Stimulated activated naive B cell treated with anti-CD40 and anti-IgM and Interleukin-4, amounts not matched to agents 10 μg/mL and 1 μg/mL and 100 μg/mL, for 72 hours (primary cell): ENCODE results near the gene HMG20B.
A peak's percentile ranks its signal among the peaks of the same experiment; 100 is the strongest.

Source experiments
- ATAC-seq, 2 donors: fragments of 150-1000 bp; cut with Tn5 transposase; replicated peaks; 2 replicates each; pipeline ENCODE4 v1.10.0; 2021; ENCODE audit warnings: moderate library complexity in 1 of 2
- DNase-seq: peaks from one replicate; pipeline ENCODE4 v3.0.0; 2021
- H3K27ac Mint-ChIP-seq: one replicate; pipeline ENCODE4 v1.8.0; 2022; ENCODE audit warnings: mild to moderate bottlenecking, mixed read lengths
- H3K27me3 Mint-ChIP-seq, 2 donors: one replicate each; pipeline ENCODE4 v1.8.0; 2022; ENCODE audit warnings: mixed read lengths in 2 of 2
- H3K36me3 Mint-ChIP-seq, 2 donors: one replicate each; pipeline ENCODE4 v1.8.0; 2022; ENCODE audit warnings: mixed read lengths in 2 of 2, mild to moderate bottlenecking in 1 of 2
- H3K4me1 Mint-ChIP-seq, 2 donors: one replicate each; pipeline ENCODE4 v1.8.0; 2022; ENCODE audit warnings: mixed read lengths in 2 of 2, mild to moderate bottlenecking in 1 of 2
- H3K4me3 Mint-ChIP-seq, 2 donors: one replicate each; pipeline ENCODE4 v1.8.0; 2022; ENCODE audit warnings: mild to moderate bottlenecking in 2 of 2, mixed read lengths in 2 of 2, moderate library complexity in 1 of 2
- H3K9me3 Mint-ChIP-seq, 2 donors: one replicate each; pipeline ENCODE4 v1.8.0; 2022; ENCODE audit warnings: mixed read lengths in 2 of 2, mild to moderate bottlenecking in 1 of 2

HMG20B gene

GRCh38 chr19:3533563-3534216, 39.1 kb upstream of the HMG20B start:
- Mint-ChIP-seq H3K27ac (no peak overlapping the region), H3K4me3 (no peak overlapping the region), H3K9me3 (no peaks in the 10 kb centered on the region), H3K4me1 (peaks cover 12 to 16% of the 10 kb centered on the region in 2 donors), H3K27me3 (no peaks in the 10 kb centered on the region), H3K36me3 (peaks cover 46 to 55% of the 10 kb centered on the region in 2 donors)
- DNase-seq, result no peak
- ATAC-seq, result no peak

GRCh38 chr19:3534375-3535234, 38.1 kb upstream of the HMG20B start:
- Mint-ChIP-seq H3K4me3 (no peak overlapping the region), H3K36me3 (peaks cover 51 to 62% of the 10 kb centered on the region in 2 donors), H3K9me3 (no peaks in the 10 kb centered on the region), H3K27ac (peak overlapping the region; percentile 44), H3K4me1 (peaks cover 12 to 16% of the 10 kb centered on the region in 2 donors), H3K27me3 (no peaks in the 10 kb centered on the region)
- ATAC-seq (no peak), DNase-seq (no peak)

GRCh38 chr19:3535235-3535535, 37.6 kb upstream of the HMG20B start:
- Mint-ChIP-seq H3K27ac (peak overlapping the region; percentile 51), H3K4me3 (no peak overlapping the region), H3K36me3 (peaks cover 54 to 65% of the 10 kb centered on the region in 2 donors), H3K27me3 (no peaks in the 10 kb centered on the region), H3K4me1 (peaks cover 12 to 16% of the 10 kb centered on the region in 2 donors), H3K9me3 (no peaks in the 10 kb centered on the region)
- DNase-seq (no peak), ATAC-seq (no peak)

- Mint-ChIP-seq H3K9me3 (no peaks in the 10 kb centered on the region), H3K4me1 (peaks cover 12 to 16% of the 10 kb centered on the region in 2 donors), H3K27ac (peak overlapping the region; percentile 51), H3K27me3 (no peaks in the 10 kb centered on the region), H3K36me3 (peaks cover 54 to 65% of the 10 kb centered on the region in 2 donors), H3K4me3 (no peak overlapping the region)
- ATAC-seq (no peak), DNase-seq (no peak)
Measured at GRCh38 chr19:3535563-3535965, 37.2 kb upstream of the HMG20B start.

GRCh38 chr19:3535981-3536380, 36.8 kb upstream of the HMG20B start:
- peaks cover 12 to 16% of the 10 kb centered on the region in 2 donors for H3K4me1 Mint-ChIP-seq
- H3K27me3 Mint-ChIP-seq, result no peaks in the 10 kb centered on the region
- DNase-seq (no peak), ATAC-seq (no peak)
- H3K9me3 Mint-ChIP-seq, result no peaks in the 10 kb centered on the region
- peak overlapping the region; percentile 83 for H3K27ac Mint-ChIP-seq
- no peak overlapping the region for H3K4me3 Mint-ChIP-seq
- peaks cover 53 to 65% of the 10 kb centered on the region in 2 donors for H3K36me3 Mint-ChIP-seq

GRCh38 chr19:3536429-3537100, 36.2 kb upstream of the HMG20B start:
- ATAC-seq, result peak in 1 of 2 donors; percentile 2
- H3K4me3 Mint-ChIP-seq, result no peak overlapping the region
- no peaks in the 10 kb centered on the region for H3K27me3 Mint-ChIP-seq
- H3K27ac Mint-ChIP-seq, result peak overlapping the region; percentile 83
- peaks cover 12 to 16% of the 10 kb centered on the region in 2 donors for H3K4me1 Mint-ChIP-seq
- peaks cover 48 to 59% of the 10 kb centered on the region in 2 donors for H3K36me3 Mint-ChIP-seq
- no peak for DNase-seq
- no peaks in the 10 kb centered on the region for H3K9me3 Mint-ChIP-seq

- Mint-ChIP-seq H3K4me1 (peaks cover 12 to 16% of the 10 kb centered on the region in 2 donors), H3K27me3 (no peaks in the 10 kb centered on the region), H3K4me3 (peak overlapping the region in 1 of 2 donors; percentile 31), H3K27ac (peak overlapping the region; percentile 74), H3K9me3 (no peaks in the 10 kb centered on the region), H3K36me3 (peaks cover 48 to 59% of the 10 kb centered on the region in 2 donors)
- DNase-seq (no peak), ATAC-seq (peak; percentile 7 to 15)
Measured at GRCh38 chr19:3537101-3537437, 35.7 kb upstream of the HMG20B start.

- peak; percentile 24 to 27 for ATAC-seq
Measured at GRCh38 chr19:3537438-3538240, 35.1 kb upstream of the HMG20B start.

GRCh38 chr19:3538258-3538929, 34.4 kb upstream of the HMG20B start:
- peaks cover 12 to 16% of the 10 kb centered on the region in 2 donors for H3K4me1 Mint-ChIP-seq
- H3K4me3 Mint-ChIP-seq, result peak overlapping the region in 1 of 2 donors; percentile 29
- ATAC-seq, result peak in 1 of 2 donors; percentile 3
- H3K27me3 Mint-ChIP-seq, result no peaks in the 10 kb centered on the region
- no peaks in the 10 kb centered on the region for H3K9me3 Mint-ChIP-seq
- peaks cover 40 to 51% of the 10 kb centered on the region in 2 donors for H3K36me3 Mint-ChIP-seq
- DNase-seq, result no peak
- H3K27ac Mint-ChIP-seq, result peak overlapping the region; percentile 74

More at GRCh38 chr19:3537438-3538240, 35.1 kb upstream of the HMG20B start:
- H3K27me3 Mint-ChIP-seq, result no peaks in the 10 kb centered on the region
- H3K36me3 Mint-ChIP-seq, result peaks cover 43 to 55% of the 10 kb centered on the region in 2 donors
- H3K4me1 Mint-ChIP-seq, result peaks cover 12 to 16% of the 10 kb centered on the region in 2 donors
- no peaks in the 10 kb centered on the region for H3K9me3 Mint-ChIP-seq
- H3K4me3 Mint-ChIP-seq, result peak overlapping the region; percentile 29 to 31
- DNase-seq, result no peak
- peak overlapping the region; percentile 74 for H3K27ac Mint-ChIP-seq

- Mint-ChIP-seq H3K4me1 (peaks cover 12 to 16% of the 10 kb centered on the region in 2 donors), H3K4me3 (peak within 1 kb of the TSS in 1 of 2 donors; percentile 29), H3K36me3 (peaks cover 40 to 46% of the 10 kb centered on the region in 2 donors), H3K9me3 (no peaks in the 10 kb centered on the region), H3K27me3 (no peaks in the 10 kb centered on the region), H3K27ac (peak within 1 kb of the TSS; percentile 90)
- ATAC-seq (peak; percentile 17 to 28), DNase-seq (no peak)
Measured at GRCh38 chr19:3538965-3539755, 33.6 kb upstream of the HMG20B start, which contains the start of gene TEKTIP1. TSS of gene TEKTIP1 (plus strand) at chr19:3539174. CDS start at chr19:3539178, 4 bp downstream.

- H3K4me3 Mint-ChIP-seq, result peak overlapping the region in 1 of 2 donors; percentile 29
- H3K27ac Mint-ChIP-seq, result peak overlapping the region; percentile 90
- no peak for DNase-seq
- H3K27me3 Mint-ChIP-seq, result no peaks in the 10 kb centered on the region
- H3K9me3 Mint-ChIP-seq, result no peaks in the 10 kb centered on the region
- ATAC-seq, result no peak
- H3K36me3 Mint-ChIP-seq, result peaks cover 34 to 40% of the 10 kb centered on the region in 2 donors
- peaks cover 12 to 16% of the 10 kb centered on the region in 2 donors for H3K4me1 Mint-ChIP-seq
Measured at GRCh38 chr19:3539756-3540118, 33.0 kb upstream of the HMG20B start.

- Mint-ChIP-seq H3K4me1 (peaks cover 12 to 26% of the 10 kb centered on the region in 2 donors), H3K36me3 (peaks cover 31 to 36% of the 10 kb centered on the region in 2 donors), H3K27me3 (no peaks in the 10 kb centered on the region), H3K27ac (peak overlapping the region; percentile 65), H3K4me3 (no peak overlapping the region), H3K9me3 (no peaks in the 10 kb centered on the region)
- no peak for ATAC-seq
- DNase-seq, result no peak
Measured at GRCh38 chr19:3543150-3544057, 29.3 kb upstream of the HMG20B start.
